SU-DHL-6 (cell line): Measurements from ENCODE around the gene NIPAL4.

ENCODE experiments used
- H2AFZ ChIP-seq: fragments of 200-600 bp; sonication (generic); 2 replicates; pipeline ENCODE4 v1.6.1; 2014; ENCODE audit warnings: low read depth, mild to moderate bottlenecking, moderate library complexity, mixed read lengths, antibody characterized with exemption, low read length; ENCODE audit not compliant: severe bottlenecking
- H3F3A ChIP-seq: fragments of 200-600 bp; shearing (Covaris generic); 2 replicates; pipeline ENCODE4 v1.6.0; 2016; ENCODE audit warnings: antibody characterized with exemption, mild to moderate bottlenecking; ENCODE audit not compliant: insufficient read depth
- H3K27ac ChIP-seq: fragments of 200-600 bp; sonication (generic); 2 replicates; pipeline ENCODE4 v1.5.1; 2016; ENCODE audit warnings: low read depth, mild to moderate bottlenecking, low read length, moderate library complexity, mixed read lengths
- H3K27me3 ChIP-seq: fragments of 200-600 bp; sonication (generic), shearing (Covaris generic); 2 replicates; pipeline ENCODE4 v1.6.0; 2014; ENCODE audit warnings: mild to moderate bottlenecking, low read length
- H3K36me3 ChIP-seq: fragments of 200-600 bp; sonication (generic); 2 replicates; pipeline ENCODE4 v1.6.1; 2014; ENCODE audit warnings: mild to moderate bottlenecking, low read length, mixed read lengths
- H3K4me2 ChIP-seq: fragments of 300-600, 200-600 bp; shearing (Covaris generic), sonication (generic); 2 replicates; pipeline ENCODE4 v1.6.0; 2014; ENCODE audit warnings: low read length, low read depth, mild to moderate bottlenecking; ENCODE audit not compliant: poor library complexity, severe bottlenecking
- H3K4me3 ChIP-seq: fragments of 200-600 bp; sonication (generic); 2 replicates; pipeline ENCODE4 v1.5.1; 2014; ENCODE audit warnings: antibody characterized with exemption, low read length, mild to moderate bottlenecking, mixed read lengths; ENCODE audit not compliant: insufficient read depth, poor library complexity, severe bottlenecking
- H3K79me2 ChIP-seq: fragments of 200-600 bp; sonication (generic); 2 replicates; pipeline ENCODE4 v1.6.1; 2014; ENCODE audit warnings: mild to moderate bottlenecking, low read length, moderate library complexity; ENCODE audit not compliant: insufficient read depth
- H3K9ac ChIP-seq: fragments of 200-600 bp; sonication (generic); 2 replicates; pipeline ENCODE4 v1.7.0; 2014; ENCODE audit warnings: mild to moderate bottlenecking, low read length
- H3K9me2 ChIP-seq: fragments of 200-600 bp; sonication (generic); replicated peaks from 2 replicates; pipeline ENCODE4 v1.6.1; 2014; ENCODE audit warnings: low read length; ENCODE audit not compliant: insufficient read depth
- H3K9me3 ChIP-seq: fragments of 200-600 bp; sonication (generic); 2 replicates; pipeline ENCODE4 v1.6.1; 2014; ENCODE audit warnings: low read length, mixed read lengths; ENCODE audit not compliant: insufficient read depth
- H4K20me1 ChIP-seq: fragments of 200-600 bp; sonication (generic); 2 replicates; pipeline ENCODE4 v1.6.1; 2014; ENCODE audit warnings: low read depth, mild to moderate bottlenecking, antibody characterized with exemption, low read length, moderate library complexity, mixed read lengths
- CTCF ChIP-seq: fragments of 200-600 bp; sonication (generic); IDR thresholded peaks from one replicate; pipeline ENCODE4 v1.5.1; 2017; ENCODE audit warnings: antibody characterized with exemption, mild to moderate bottlenecking, low read length, moderate library complexity; ENCODE audit not compliant: insufficient read depth, poor library complexity, severe bottlenecking
- EZH2phosphoT487 ChIP-seq: fragments of 200-600 bp; sonication (generic), shearing (Covaris generic); conservative IDR thresholded peaks from 2 replicates; pipeline ENCODE4 v1.6.1; 2018; ENCODE audit warnings: mild to moderate bottlenecking, antibody characterized with exemption, low read length, moderate library complexity, mixed read lengths

The NIPAL4 gene

GRCh38 chr5:157464519-157465171 lies 4.6 kb downstream of the NIPAL4 start:
- Histone ChIP-seq H3K4me3 (no peak overlapping the region), H3K9me3 (no peaks in the 10 kb centered on the region), H4K20me1 (no peaks in the 10 kb centered on the region), H3K79me2 (no peaks in the 10 kb centered on the region), H3K9ac (no peak overlapping the region), H3K27me3 (no peaks in the 10 kb centered on the region), H3K9me2 (no peaks in the 10 kb centered on the region), H3K27ac (no peak overlapping the region), H3F3A (no peaks in the 10 kb centered on the region), H2AFZ (no peak overlapping the region), H3K36me3 (no peaks in the 10 kb centered on the region), H3K4me2 (no peak overlapping the region)
- TF ChIP-seq CTCF, result no peak
- TF ChIP-seq EZH2phosphoT487, result no peak

GRCh38 chr5:157468293-157468965 lies 8.4 kb downstream of the NIPAL4 start:
- H3K9me2 ChIP-seq, result no peaks in the 10 kb centered on the region
- no peaks in the 10 kb centered on the region for H4K20me1 ChIP-seq
- H3K9ac ChIP-seq, result no peak overlapping the region
- no peaks in the 10 kb centered on the region for H3K36me3 ChIP-seq
- no peaks in the 10 kb centered on the region for H3K27me3 ChIP-seq
- TF ChIP-seq EZH2phosphoT487, result no peak
- TF ChIP-seq CTCF, result no peak
- H3K79me2 ChIP-seq, result no peaks in the 10 kb centered on the region
- no peak overlapping the region for H3K4me3 ChIP-seq
- no peak overlapping the region for H3K27ac ChIP-seq
- no peak overlapping the region for H2AFZ ChIP-seq
- H3F3A ChIP-seq, result no peaks in the 10 kb centered on the region
- no peaks in the 10 kb centered on the region for H3K9me3 ChIP-seq
- no peak overlapping the region for H3K4me2 ChIP-seq

- Histone ChIP-seq H2AFZ (no peak overlapping the region), H3K9me3 (no peaks in the 10 kb centered on the region), H4K20me1 (no peaks in the 10 kb centered on the region), H3K9me2 (no peaks in the 10 kb centered on the region), H3F3A (no peaks in the 10 kb centered on the region), H3K4me3 (no peak overlapping the region), H3K79me2 (no peaks in the 10 kb centered on the region), H3K4me2 (no peak overlapping the region), H3K27ac (no peak overlapping the region), H3K9ac (no peak overlapping the region), H3K27me3 (no peaks in the 10 kb centered on the region), H3K36me3 (no peaks in the 10 kb centered on the region)
- TF ChIP-seq EZH2phosphoT487, result no peak
- peak; percentile 30 for TF ChIP-seq CTCF
Observed at GRCh38 chr5:157469073-157469472, 9.1 kb downstream of the NIPAL4 start.
